Activated CD4-positive, CD25-positive, alpha-beta regulatory T cell treated with anti-CD3 and anti-CD28 coated beads, Interleukin-2, amount 50 U/mL, for 72 hours (primary cell): ENCODE measurements around the gene CAMK2N2.
"Not testable (repeated sequence)": the region's sequence is repeated elsewhere in the genome, so short reads cannot be mapped to it uniquely, and the experiment has no call there.

Source experiments
- DNase-seq: peaks from one replicate; pipeline ENCODE4 v3.0.0; 2021

Gene CAMK2N2

GRCh38 chr3:184267249-184267648, 5.9 kb upstream of the CAMK2N2 start:
- DNase-seq, result not testable (repeated sequence)

DNA sequence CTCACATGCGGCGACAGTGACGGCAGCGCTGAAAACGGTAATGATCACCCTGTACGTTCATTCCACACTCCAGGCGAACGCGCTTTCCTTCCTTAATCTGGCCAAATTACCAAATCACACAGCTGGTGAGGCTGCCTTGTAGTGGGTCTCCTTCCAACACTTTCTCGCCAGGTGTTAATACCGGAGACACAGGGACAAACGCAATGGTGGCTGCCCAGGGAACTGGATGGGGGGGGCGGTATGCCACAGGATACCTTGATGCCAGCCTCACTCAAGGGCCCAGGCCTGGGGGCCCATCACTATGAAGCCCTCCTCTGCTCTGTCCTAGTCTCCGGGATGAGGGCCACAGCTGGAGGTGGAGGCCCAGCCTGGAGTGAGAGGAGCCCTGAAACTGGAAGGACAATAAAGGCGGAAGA, 1.4 kb upstream of the CAMK2N2 start:
- DNase-seq, result no peak

DNA sequence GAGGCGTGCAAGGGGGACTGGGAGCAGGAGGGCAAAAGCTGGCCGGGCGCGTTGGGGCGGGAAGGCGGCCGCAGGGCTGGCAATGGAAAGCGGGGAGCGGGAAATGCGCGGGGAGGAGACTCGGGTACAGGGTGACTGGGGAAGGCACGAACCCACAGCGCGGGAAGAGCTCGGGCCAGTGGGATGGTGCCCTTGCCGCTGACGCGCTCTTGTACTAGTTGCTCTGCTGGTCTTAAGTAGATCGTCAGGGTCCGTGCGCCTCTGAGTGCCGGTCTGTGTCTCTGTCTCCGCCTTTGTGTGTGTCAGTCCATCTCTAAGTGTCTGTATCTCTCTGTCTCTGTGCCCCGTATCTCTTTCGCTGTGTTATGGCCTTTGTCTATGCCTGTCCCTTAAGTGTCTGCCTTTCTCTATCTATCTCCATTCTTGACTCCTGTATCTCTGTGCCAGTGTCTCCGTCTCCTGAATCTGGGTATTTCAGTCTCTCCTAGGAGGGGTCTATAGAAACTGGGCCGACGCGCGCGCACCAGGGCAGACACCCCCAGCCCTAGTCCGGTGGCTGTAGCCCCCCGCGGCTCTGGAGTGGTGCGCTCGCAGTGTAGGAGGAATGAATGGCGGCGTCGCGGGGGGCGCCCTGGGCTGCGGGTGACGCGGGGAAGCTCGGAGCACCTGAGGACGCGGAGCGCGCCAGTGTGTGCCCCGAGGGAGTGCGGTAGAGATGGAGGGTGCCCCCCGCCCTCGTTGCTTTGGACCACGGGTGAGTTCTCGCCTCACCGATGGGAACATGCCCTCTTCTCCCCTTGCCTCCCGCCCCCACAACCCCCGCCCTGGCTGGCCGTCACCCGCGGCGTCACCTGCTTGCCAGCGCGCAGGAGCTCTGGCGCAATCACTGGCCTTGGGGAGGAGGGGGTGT, 756 bp upstream of the CAMK2N2 start:
- DNase-seq, result peak; percentile 42

DNA sequence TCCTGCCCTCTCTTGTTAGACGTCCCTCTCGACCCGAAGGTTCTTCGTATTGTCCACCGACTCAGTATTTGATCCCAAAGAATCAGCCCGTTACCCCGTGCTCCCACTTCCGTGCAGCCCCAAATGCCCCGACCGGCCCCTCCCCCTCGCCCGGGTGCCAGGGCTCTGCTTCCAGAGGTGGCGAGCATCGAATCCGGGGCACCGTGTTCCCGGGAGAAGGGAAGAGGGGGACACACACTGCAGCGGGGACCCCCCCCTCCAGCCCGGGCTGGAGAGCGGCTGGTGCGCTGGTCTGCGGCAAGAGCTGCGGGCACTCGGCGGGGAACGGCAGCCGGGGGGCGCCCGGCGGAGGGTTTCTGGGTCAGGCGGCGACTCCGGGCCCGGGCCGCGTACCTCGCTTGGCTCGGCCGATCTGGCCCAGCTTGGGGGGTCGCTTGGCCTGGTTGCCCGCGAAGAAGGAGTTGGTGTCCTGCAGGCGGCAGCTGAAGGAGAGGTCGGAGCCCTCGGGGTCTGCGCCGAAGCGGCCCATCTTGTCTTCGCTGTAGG, 556 bp downstream of the CAMK2N2 start:
- DNase-seq, result no peak

- peak; percentile 51 for DNase-seq
Observed at GRCh38 chr3:184259878-184260723, 1.3 kb downstream of the CAMK2N2 start.

DNA sequence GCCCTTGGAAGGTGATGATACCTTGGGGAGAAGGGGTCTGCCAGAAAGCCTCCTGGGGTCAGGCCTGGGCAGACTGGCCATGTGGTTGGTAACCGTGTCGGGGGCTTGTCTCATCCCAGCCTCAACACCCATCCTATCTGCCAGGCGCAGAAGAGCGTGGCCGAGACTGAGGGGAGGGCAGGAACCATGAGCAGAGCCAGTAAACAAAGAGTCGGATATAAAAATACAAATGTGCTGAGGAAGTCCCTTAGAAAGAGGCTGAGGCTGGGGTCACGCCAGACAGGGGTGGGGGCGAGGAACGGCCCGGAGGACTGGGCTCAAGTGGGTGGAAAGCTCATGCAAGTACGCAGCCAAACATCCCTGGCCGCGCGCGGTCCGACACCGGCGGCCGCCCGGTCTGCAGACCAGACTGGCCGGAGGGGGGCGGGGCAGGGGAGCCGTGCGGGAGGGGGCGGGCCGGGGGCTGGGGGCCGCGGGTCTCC, 1.9 kb downstream of the CAMK2N2 start:
- DNase-seq, result no peak

- no peak for DNase-seq
Observed at GRCh38 chr3:184258926-184259325, 2.4 kb downstream of the CAMK2N2 start.

- no peak for DNase-seq
Observed at GRCh38 chr3:184257083-184257915, 4.1 kb downstream of the CAMK2N2 start.

DNA sequence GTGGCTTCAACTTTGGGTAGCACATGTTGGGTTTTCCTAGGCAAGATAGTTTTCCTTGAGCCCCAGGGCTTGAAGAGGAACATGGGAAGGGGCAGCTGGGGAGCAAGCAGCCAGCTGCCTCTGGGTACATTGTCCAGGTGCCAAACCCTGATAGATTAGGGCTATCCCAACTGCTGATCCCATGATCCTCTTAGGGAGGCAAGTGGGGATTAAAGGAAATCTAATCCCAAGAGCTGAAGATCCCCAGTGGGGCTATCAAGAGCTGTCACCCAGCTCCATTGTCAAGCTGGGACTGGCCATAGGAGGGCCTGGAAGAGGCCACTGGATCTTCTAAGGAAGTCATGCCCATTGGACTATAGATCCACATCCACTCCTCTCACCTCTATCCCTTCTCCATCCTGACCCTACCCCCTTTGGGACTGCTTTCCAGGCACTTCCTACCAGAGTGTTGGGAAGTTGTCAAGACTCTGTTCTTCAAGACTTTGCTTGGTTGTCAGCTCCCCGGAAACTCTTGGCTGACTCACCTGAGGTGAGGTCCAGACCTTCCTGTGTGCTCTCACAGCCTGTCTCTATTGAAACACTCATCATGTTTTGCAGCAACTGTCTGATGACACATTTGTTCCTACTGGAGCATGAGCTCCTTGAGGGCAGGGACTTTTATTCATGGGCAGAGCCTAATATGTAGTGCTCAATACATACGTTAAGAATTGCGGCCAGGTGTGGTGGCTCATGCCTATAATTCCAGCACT, 5.9 kb downstream of the CAMK2N2 start:
- DNase-seq, result no peak

- peak; percentile 90 for DNase-seq
Observed at GRCh38 chr3:184250167-184250828, 11.1 kb downstream of the CAMK2N2 start.

- peak; percentile 94 for DNase-seq
Observed at GRCh38 chr3:184249412-184250166, 11.8 kb downstream of the CAMK2N2 start, which contains the start of gene EEF1AKMT4. EEF1AKMT4 (plus strand) TSS chr3:184249672; CDS start chr3:184249695, 23 bp downstream.

- peak; percentile 88 for DNase-seq
Observed at GRCh38 chr3:184248454-184249411, 12.6 kb downstream of the CAMK2N2 start, which contains the start of gene ALG3. ALG3 (minus strand) TSS chr3:184248962; CDS start chr3:184248940, 22 bp downstream.

GRCh38 chr3:184242297-184242685, 19.1 kb downstream of the CAMK2N2 start:
- no peak for DNase-seq

DNA sequence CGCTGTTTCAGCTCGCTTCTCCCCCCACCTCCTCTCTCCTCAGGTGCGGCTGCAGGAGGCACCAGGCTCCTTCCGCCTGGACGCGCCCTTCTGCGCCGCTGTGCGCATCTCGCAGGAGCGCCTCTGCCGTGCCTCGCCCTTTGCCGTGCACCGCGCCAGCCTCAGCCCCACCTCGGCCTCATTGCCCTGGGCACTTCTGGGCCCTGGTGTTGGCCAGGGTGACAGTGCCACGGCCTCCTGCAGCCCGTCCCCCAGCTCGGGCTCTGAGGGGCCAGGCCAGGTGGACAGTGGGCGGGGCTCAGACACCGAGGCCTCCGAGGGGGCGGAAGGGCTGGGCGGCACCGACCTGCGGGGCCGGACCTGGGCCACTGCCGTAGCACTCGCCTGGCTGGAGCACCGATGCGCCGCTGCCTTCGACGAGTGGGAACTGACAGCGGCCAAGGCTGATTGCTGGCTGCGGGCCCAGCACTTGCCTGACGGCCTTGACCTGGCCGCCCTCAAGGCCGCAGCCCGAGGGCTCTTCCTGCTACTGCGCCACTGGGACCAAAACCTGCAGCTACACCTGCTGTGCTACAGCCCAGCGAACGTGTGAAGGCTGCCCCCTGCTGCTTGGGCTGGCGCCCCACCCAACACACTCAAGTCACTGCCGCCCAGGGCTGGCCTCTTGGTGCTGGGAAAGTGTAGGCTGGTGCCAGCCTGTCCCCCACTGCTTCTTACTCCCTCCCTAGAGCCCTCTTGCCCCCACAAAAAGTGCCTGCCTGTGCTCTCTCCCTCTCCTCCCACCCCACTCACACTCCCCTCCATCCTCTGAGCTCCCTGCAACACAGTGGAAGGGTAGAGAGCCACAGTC, 19.7 kb downstream of the CAMK2N2 start:
- DNase-seq, result no peak

GRCh38 chr3:184241141-184241446, 20.3 kb downstream of the CAMK2N2 start:
- DNase-seq, result no peak

- DNase-seq, result no peak
Observed at GRCh38 chr3:184240384-184241140, 20.8 kb downstream of the CAMK2N2 start.

GRCh38 chr3:184239708-184240107, 21.6 kb downstream of the CAMK2N2 start:
- DNase-seq, result no peak
